Inflammatory macrophage treated with lipopolysaccharide for 4 hours (primary cell): ENCODE results near the gene ERGIC1.

ENCODE experiments used
- DNase-seq: peaks from one replicate; pipeline ENCODE4 v3.0.0-alpha.2; 2020

ERGIC1 gene

DNA sequence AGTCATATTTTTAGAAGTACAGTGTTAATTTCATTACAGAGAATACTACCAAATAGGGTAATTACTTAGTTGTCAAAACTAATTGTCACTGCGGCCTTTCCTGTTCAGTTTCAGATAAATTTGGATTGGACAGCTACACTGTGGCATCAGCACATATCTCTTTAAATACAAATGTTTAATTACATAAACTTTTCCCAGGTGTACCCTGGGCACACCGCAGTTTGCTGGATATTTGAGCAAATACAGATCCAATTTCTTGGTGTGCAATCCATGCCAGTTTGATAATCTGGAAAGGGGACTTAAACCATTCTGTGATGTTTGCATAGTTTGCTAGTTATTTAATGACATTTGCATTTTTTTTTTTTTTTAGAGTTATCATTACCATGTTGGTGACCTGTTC, 160.4 kb downstream of the ERGIC1 start:
- DNase-seq: no peak

DNA sequence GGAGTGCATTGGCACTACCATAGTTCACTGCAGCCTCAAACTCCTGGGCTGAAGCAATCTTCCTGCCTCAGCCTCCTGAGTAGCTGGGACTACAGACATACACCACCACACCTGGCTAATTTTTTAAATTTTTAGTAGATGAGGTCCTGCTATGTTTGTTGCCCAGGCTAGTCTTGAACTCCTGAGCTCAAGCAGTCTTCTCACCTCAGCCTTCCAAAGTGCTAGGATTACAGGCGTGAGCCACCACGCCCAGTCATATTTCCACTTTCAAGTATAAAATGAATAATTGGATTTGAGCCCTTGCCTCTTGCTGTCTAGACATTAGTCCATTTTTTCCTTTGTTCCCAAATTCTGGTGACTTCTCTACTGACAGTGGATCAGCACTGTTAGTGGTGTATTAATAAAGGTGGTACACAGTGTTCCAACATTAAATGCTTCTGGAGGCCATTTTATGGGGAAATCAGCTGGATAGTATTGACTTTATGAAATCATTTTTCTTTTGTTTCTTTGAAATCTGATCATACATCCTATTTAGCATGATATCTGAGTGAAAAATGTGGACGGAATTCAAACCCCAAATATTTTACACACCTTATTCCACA, 165.4 kb downstream of the ERGIC1 start:
- DNase-seq: no peak

DNA sequence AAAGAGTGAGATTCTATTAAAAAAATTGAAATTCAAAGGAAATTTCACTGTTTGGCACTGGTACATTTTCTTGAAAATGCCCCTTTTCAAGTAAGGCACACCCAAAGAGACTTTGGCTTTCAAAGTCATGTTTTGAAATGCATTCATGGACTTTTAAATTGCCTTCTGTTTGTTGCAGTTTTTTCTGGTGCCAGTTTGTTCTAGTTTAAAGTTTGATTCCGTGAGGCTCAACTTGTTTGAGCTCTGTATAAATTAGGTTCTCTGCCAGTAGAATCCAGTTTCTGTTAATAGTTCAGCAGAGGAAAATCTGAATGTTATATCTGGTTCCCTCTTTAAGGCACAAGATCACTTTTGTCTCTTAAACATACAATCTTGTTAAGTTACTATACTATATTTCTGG, 165.9 kb downstream of the ERGIC1 start:
- no peak for DNase-seq

DNA sequence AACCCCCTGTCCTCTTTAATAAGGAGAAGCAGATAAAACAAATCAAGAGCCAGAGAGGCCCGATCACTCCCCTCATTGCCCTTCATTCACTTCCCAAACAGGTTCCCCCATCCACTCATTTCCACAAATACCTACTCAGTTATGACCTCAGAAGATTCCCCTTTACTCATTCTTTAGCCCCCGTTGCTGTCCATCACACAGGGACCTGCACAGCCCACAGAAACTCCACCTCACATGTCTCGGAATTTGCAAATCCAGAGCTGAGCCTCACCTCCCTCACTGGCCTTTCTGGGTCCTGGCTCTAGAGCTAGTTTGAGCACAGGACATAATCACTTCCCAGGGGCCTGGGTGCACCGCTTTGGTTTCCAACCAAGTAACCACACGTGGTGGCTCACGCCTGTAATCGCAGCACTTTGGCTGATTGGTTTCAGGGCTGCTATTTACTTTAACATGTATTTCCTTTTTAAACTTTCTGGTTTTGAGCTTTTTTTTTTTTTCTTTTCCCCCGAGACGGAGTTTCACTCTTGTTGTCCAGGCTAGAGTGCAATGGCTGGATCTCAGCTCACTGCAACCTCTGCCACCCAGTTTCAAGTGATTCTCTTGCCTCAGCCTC, 167.3 kb downstream of the ERGIC1 start:
- DNase-seq: no peak
